ENCODE results near the gene TRPV2. TPM values are rescaled to one million over a fixed set of nuclear protein-coding genes. Genes with fewer than 3 reads are reported as not detected.

TRPV2 gene
- total RNA-seq, 3 donors from 2014 or later = 4.8 to 15.2 (median 13.3) TPM

- no peak overlapping the region for H3K4me3 ChIP-seq
- TF ChIP-seq, protein P1, sequence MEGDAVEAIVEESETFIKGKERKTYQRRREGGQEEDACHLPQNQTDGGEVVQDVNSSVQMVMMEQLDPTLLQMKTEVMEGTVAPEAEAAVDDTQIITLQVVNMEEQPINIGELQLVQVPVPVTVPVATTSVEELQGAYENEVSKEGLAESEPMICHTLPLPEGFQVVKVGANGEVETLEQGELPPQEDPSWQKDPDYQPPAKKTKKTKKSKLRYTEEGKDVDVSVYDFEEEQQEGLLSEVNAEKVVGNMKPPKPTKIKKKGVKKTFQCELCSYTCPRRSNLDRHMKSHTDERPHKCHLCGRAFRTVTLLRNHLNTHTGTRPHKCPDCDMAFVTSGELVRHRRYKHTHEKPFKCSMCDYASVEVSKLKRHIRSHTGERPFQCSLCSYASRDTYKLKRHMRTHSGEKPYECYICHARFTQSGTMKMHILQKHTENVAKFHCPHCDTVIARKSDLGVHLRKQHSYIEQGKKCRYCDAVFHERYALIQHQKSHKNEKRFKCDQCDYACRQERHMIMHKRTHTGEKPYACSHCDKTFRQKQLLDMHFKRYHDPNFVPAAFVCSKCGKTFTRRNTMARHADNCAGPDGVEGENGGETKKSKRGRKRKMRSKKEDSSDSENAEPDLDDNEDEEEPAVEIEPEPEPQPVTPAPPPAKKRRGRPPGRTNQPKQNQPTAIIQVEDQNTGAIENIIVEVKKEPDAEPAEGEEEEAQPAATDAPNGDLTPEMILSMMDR (IDR thresholded peaks at IDR 0.05) = no peak
- intact Hi-C loops (cut with DNase I, micrococcal nuclease) = no loop called here
- no peaks in the 10 kb centered on the region for H3K9me3 ChIP-seq
- H3K36me3 ChIP-seq (ENCODE audit: low read depth) = no peaks in the 10 kb centered on the region
- ATAC-seq (no peak), DNase-seq (no peak)
- peaks cover 37% of the 10 kb centered on the region for H3K4me1 ChIP-seq (ENCODE audit: low read depth)
These were observed 67.8 kb downstream of the TRPV2 start for GRCh38 chr17:16483021-16483645.

DNA sequence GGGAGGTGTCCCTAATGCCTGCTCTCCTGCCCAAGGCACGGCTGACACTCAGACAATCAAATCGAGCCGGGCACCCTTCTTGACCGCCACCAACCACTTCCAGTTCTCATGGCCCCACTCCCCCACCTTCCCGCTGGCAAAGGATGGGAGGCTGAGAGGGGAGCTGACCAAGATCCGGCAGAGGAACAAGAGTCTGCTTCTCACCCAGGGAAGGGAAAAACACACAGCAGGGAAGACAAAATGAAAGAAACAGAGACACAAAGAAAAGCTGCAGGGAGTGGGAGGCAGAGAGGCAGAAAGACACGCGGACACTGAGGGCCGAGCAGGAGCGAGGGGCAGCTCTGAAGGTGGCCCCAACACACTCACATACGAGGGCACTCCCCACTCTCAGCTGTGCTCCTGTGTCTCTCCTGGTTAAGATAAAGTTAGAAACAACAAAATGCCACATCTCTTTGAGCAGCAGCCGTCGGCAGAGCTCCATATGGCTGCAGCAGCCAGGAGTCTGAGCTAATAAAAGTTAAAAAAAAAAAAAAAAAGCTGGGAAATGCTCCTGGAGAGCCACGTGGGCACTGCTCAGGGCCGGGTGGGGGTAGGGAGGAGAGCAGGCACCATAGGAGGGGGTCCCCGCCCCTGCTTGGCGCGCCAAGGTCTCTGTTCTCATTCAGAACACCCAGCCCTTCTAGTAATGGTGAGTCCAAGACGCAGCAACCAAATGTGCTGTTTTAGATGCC, 69.2 kb downstream of the TRPV2 start:
- intact Hi-C loops (cut with DNase I, micrococcal nuclease) = no loop called here
- Histone ChIP-seq H3K4me3 (no peak overlapping the region), H3K36me3 (ENCODE audit: low read depth) (no peaks in the 10 kb centered on the region), H3K4me1 (ENCODE audit: low read depth) (peaks cover 48% of the 10 kb centered on the region), H3K9me3 (no peaks in the 10 kb centered on the region)
- TF ChIP-seq, protein P1 (IDR thresholded peaks at IDR 0.05) = no peak
- DNase-seq (no peak), ATAC-seq (no peak)

Other genes starting within 250 kb of the TRPV2 start
- 100 to 1,000 TPM; 196 to 238 (median 227) TPM for gene NCOR1, start 200.0 kb upstream of the TRPV2 start, total RNA-seq
- 10 to 100 TPM; 28.2 to 51.8 (median 49.8) TPM for gene PIGL, start 198.4 kb upstream of the TRPV2 start, total RNA-seq
- 10 to 100 TPM; 26.9 to 91.5 (median 50.1) TPM for gene CENPV, start 62.1 kb upstream of the TRPV2 start, total RNA-seq
- gene UBB, start 34.5 kb upstream of the TRPV2 start, total RNA-seq = 1,000 to 10,000 TPM; 1,560 to 1,757 (median 1,606) TPM
- 10 to 100 TPM; 37.1 to 85.7 (median 52.6) TPM for gene LRRC75A, start 76.6 kb downstream of the TRPV2 start, total RNA-seq
- 1 to 10 TPM in 2 of 3 donors, under 1 TPM in 1; 0.96 to 8.0 (median 4.8) TPM for gene ZNF287, start 153.6 kb downstream of the TRPV2 start, total RNA-seq
- gene ZNF624, start 238.3 kb downstream of the TRPV2 start, total RNA-seq = 1 to 10 TPM; 4.5 to 7.2 (median 4.7) TPM

Measured in mucosa of descending colon (tissue), 3 donors.